OCI-LY1 (cell line): ENCODE measurements around the gene ATR.

Experiments
- CTCF ChIP-seq: fragments of 200-600 bp; sonication (generic), shearing (Covaris generic); IDR thresholded peaks from 2 replicates; pipeline ENCODE4 v1.5.1; 2017; ENCODE audit warnings: mild to moderate bottlenecking, antibody characterized with exemption, low read length, moderate library complexity, mixed read lengths
- EZH2 ChIP-seq: fragments of 200-600 bp; sonication (generic), shearing (Covaris generic); IDR thresholded peaks from 2 replicates; pipeline ENCODE4 v1.8.0; 2017; ENCODE audit warnings: borderline replicate concordance, mixed run types, mild to moderate bottlenecking, antibody characterized with exemption, low read length, moderate library complexity, mixed read lengths

DNA sequence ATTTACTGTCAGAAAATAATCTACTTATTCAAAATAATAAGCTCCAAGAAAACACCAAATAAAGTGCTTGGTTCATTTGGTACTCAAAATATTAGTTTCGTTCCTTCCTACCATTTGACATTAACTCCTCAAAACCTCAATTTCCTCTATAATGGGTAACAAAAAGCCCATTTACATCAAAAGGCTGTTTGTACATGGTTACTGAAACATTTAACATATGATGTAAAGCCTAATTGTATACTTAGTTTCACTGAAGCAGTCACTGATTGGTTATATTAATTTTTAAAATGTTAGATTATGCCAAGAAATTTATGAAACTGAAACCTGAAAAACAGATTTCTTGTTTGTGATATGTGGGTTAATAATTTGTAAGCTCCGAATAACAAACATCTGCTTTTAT, 145.4 kb downstream of the ATR start:
- TF ChIP-seq CTCF (no peak), EZH2 (no peak)
